Left forelimb (tissue), 1 donor: ENCODE results near the gene TOP3A.
A peak's percentile ranks its signal among the peaks of the same experiment; 100 is the strongest.

Experiments used
- DNase-seq: peaks from one replicate; pipeline ENCODE4 v3.0.0-alpha.2; 2018; ENCODE audit warnings: low spot score

TOP3A gene

DNA sequence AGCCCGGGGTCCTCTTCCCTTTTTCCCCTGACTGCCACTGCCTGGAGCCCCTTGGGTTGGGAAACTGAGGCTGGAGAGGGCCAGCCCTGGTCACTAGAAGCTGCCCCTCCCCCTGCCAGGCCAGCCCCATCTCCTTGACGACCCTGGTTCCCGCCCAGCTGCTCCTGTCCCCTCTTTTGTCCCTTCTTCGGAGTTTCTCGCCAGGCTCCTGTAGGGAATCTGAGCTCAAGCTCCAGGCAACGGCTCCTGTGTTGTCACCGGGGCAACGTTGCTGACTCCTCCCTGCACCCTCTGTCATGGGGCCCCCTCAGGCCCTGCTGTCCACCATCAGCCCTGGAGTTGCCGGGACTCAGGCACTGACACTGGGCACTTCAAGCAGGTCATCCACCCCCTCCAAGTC, 83.6 kb downstream of the TOP3A start:
- no peak for DNase-seq

- DNase-seq, result no peak
Observed at GRCh38 chr17:18230288-18231141, 84.3 kb downstream of the TOP3A start.

- DNase-seq, result no peak
Observed at GRCh38 chr17:18229771-18230170, 85.0 kb downstream of the TOP3A start.

GRCh38 chr17:18229254-18229653, 85.5 kb downstream of the TOP3A start:
- DNase-seq, result no peak

DNA sequence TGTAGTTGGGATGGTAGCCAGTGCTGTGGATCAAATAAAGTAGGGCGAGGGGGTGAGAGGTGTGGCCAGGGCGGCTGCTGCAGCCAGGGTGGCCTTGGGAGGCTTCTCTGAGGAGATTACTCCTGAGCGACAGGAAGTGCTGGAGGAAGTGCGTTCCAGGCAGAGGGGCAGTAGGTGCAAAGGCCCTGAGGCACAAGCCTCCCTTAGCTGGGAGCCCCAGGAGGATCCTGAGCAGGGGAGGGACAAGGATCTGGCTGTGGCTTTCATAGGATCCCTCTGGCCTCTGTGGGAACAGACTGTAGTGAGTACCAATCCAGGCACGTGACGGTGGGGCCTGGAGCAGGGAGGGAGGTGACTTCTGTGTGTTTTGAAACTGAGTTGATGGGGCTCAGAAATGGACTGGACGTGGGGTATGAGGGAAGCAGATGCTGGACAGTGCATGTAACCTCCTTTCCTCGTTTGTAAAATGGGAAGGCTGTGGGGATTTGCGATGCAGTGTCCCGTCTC, 86.6 kb downstream of the TOP3A start:
- no peak for DNase-seq

- DNase-seq, result no peak
Observed at GRCh38 chr17:18227635-18228034, 87.2 kb downstream of the TOP3A start.

DNA sequence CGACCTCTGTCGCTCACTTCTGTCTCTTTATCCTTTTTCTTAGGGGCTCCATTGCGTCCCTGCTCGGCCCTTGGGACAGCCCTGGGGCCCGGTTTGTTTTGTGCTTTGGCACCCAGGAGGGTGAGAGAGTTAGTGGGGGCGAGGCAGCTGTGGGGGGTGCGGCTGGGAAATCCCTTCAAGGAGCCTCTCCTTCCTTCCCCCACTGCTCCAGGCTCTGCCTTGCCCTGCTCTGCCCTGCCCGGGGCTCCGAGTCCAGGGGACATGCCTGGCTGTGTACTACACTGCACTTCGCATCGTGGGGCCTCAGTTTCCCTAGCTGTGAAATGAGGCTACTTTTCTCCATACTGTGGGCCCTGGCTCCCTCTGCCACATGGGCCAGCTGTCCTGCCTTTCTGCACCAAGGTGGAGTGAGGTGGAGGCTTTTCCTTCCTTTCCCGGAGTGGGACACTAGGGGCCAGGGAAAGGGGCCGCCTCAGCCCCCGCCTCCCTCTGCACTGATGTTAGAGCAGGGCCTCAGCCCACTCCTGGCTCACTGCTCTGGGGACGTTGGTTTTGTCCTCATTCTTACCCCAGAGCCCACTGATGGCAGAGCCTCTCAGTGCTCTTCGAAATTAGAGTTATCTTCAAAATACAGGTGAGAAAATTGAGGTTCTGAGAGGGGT, 88.4 kb downstream of the TOP3A start:
- DNase-seq, result no peak

- peak; percentile 82 for DNase-seq
Observed at GRCh38 chr17:18225642-18226283, 89.0 kb downstream of the TOP3A start.

DNA sequence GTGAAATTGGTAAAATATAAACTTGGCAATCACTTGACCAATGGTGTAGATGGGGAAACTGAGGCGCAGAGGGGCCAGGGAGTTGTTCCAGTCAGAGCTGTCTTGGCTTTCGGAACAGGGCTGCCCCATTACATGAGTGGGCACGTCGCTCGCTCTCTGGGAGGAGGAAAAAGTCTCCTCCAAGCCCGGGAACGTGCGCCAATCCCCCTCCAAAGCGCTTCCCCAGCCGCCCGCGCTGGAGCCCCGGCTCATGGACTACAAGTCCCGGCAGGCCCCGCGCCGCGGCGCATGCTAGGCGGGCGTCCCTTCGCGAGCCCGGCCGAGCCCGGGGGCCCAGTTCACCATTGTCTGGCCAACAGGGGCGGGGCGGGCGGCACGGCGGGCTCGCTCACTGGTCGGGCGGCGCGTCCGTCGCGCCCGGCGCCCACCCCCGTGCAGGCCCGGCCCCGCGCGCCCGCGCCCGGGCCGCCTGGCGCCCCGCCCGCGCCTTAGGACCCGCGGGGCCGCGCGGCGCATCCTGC, 89.6 kb downstream of the TOP3A start, which contains the start of gene LLGL1:
LLGL1 (plus strand) TSS at position 515 of the 521 bp plus-strand sequence. CDS start 48 bp downstream, outside the sequence.
- peak; percentile 98 for DNase-seq

DNA sequence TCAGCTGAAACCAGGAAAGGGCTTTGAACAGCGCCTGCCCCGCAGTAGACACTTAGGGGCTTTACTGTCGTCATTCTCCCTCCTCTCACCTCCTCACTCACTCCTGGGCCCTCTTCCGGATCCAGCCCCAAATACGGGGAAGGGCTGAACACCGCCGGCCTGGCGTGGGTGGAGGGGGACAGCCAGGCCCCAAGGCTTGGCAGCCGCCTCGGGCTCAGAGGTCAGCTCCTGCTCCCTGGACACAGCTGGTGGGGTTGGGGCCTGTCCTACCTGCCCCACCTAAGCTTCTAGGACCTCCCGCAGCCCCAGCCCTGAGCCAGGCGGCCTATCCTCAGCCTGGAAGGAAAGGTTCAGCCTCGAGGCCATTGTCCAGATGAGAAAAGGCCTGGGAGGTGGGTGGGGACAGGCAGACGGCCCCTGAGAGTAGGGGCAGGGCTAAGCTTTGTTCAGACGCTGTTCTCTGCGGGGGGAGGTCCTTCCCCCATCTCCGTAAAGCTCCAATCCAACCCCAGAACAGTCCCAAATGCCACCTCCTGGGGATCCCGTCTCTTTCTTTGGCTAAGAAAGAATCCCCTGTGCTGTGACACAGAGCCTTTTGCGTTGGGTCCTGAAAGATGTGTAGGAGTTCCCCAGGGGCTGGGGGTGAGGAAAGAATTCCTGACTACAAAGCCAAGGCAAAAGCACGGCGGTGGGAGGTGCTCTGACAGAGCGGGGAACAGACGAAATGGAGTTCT, 90.2 kb downstream of the TOP3A start:
- DNase-seq, result peak; percentile 77

GRCh38 chr17:18224053-18224386, 90.8 kb downstream of the TOP3A start:
- DNase-seq, result no peak
